Measurements from ENCODE around the gene USP25. TPM values are rescaled to one million over a fixed set of nuclear protein-coding genes. Genes with fewer than 3 reads are reported as not detected.

The USP25 gene
- total RNA-seq, 4 donors from 2014 or later, result 17.4 to 42.0 (median 27.5) TPM

DNA sequence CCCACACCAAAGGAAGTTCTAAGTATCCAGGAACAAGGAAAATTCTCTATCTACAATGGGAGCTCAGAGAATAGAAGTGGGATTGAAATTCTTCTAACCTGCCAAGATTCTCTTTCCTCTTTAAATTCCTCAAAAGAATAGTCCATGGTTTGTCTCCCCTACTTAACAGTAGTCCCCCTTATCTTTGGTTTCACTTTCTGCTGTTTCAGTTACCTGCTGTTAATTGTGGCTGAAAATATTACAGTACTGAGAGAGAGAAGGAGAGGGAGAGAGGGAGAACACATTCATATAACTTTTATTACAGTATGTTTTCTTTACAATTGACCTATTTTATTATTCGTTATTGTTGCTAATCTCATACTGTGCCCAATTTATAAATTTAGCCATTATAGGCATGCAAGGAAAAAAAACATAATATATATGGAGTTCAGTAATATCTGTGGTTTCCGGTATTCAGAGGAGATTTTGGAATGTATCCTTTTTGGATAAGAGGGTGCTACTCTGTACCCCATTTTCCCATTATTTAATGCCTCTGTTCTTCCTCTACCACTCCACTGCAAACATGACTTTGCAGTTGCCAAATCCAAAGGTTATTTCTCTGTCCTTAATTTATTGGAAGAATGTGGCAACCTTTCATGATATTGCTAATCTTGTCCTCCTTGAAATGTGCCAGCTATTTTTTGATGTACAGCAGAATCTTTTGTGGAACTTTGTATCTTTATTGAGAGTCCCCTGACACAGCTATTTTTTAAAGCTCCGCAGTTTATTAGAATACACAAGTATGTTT is 68.0 kb downstream of the USP25 start:
- TF ChIP-seq CTCF (IDR thresholded peaks at IDR 0.05) (no peak), POLR2A (IDR thresholded peaks at IDR 0.05) (no peak)
- WGBS, 2 donors, result 91 to 93% methylated on average over 3 of the region's 3 CpGs
- no peak for DNase-seq
- Histone ChIP-seq H3K4me3 (no peak overlapping the region), H3K4me1 (no peaks in the 10 kb centered on the region), H3K27me3 (no peaks in the 10 kb centered on the region), H3K9me3 (no peaks in the 10 kb centered on the region), H3K36me3 (peaks cover 0 to 12% (median 0%) of the 10 kb centered on the region in 3 donors), H3K27ac (no peak overlapping the region)
- intact Hi-C loops (cut with DNase I), result no loop called here

DNA sequence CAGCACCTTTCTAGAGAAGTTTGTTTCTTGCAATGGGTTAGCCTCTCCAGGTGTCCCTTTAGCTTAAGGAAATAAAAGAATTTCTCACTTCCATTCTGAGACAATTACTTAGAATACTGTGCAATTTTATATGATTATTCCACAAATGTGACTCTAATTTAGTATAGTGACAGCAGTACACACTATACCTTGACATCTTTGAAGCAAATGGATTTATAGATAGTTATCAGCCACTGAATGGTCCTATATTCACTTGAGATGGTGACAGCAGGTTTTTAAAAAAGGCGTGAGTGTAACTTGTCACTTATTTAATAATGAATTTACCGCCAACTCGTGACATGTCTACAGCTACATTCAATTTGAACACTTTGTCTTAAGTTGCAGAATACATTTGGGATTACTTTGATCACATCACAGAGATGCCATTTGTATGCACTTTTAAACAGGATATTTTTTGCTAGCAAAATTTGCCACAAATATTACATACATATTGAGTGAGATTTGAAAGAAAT is 71.6 kb downstream of the USP25 start:
- 96 to 97% methylated on average over 3 of the region's 3 CpGs for WGBS, 2 donors
- Histone ChIP-seq H3K27ac (no peak overlapping the region), H3K27me3 (no peaks in the 10 kb centered on the region), H3K9me3 (no peaks in the 10 kb centered on the region), H3K4me3 (no peak overlapping the region), H3K36me3 (peaks cover 0 to 17% (median 0%) of the 10 kb centered on the region in 3 donors), H3K4me1 (no peaks in the 10 kb centered on the region)
- intact Hi-C loops (cut with DNase I), result no loop called here
- TF ChIP-seq POLR2A (IDR thresholded peaks at IDR 0.05), result no peak
- no peak for TF ChIP-seq CTCF (IDR thresholded peaks at IDR 0.05)
- DNase-seq, result no peak

DNA sequence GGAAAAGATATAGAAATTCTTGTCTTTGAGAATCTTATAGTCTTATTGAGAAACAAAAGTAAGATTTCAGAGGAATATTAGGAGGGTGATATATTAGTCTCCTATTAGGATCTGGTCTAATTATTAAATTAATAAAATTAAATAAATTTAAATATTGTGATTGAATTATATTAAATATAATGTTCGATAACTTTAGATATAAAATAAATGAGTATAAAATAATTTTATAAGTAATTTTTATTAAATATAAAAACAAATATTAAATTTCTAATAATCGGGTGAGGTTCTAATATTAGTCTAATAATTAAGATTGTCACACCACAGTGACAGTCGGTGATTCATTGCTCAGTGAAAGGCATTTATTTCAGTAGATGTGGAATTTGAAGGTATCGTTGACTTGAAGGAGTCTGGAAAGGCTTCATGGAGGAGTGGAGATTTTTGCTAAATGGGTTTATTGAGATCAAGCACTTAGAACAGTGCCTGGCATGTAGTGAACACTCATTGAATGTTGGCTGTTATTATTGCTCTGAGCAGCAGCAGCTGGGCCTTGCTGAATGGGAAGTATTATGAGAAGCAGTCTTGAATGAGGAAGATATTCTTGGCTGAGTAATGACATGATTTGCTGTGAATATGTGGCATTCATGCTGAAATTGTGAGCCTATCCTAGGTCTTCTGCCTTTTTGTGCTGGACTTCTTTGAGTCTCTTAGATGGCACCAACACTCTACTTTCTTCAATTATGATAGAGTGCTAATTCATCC is 74.6 kb downstream of the USP25 start:
- no peaks in the 10 kb centered on the region for H3K4me1 ChIP-seq
- H3K4me3 ChIP-seq, result no peak overlapping the region
- peaks cover 0 to 25% (median 0%) of the 10 kb centered on the region in 3 donors for H3K36me3 ChIP-seq
- no peak for DNase-seq
- intact Hi-C loops (cut with DNase I), result no loop called here
- TF ChIP-seq CTCF (IDR thresholded peaks at IDR 0.05) (no peak), POLR2A (IDR thresholded peaks at IDR 0.05) (no peak)
- H3K27ac ChIP-seq, result no peak overlapping the region
- no peaks in the 10 kb centered on the region for H3K27me3 ChIP-seq
- H3K9me3 ChIP-seq, result no peaks in the 10 kb centered on the region
- 95 to 98% methylated on average over 4 of the region's 4 CpGs for WGBS, 2 donors

- H3K27me3 ChIP-seq, result no peaks in the 10 kb centered on the region
- intact Hi-C loops (cut with DNase I), result no loop called here
- H3K4me1 ChIP-seq, result no peaks in the 10 kb centered on the region
- no peak overlapping the region for H3K27ac ChIP-seq
- no peak for DNase-seq
- peaks cover 0 to 57% (median 0%) of the 10 kb centered on the region in 3 donors for H3K36me3 ChIP-seq
- no peaks in the 10 kb centered on the region for H3K9me3 ChIP-seq
- H3K4me3 ChIP-seq, result no peak overlapping the region
- 89 to 92% methylated on average over 7 of the region's 7 CpGs for WGBS, 2 donors
- TF ChIP-seq POLR2A (IDR thresholded peaks at IDR 0.05) (no peak), CTCF (IDR thresholded peaks at IDR 0.05) (no peak)
Measured at GRCh38 chr21:15809065-15809464, 79.3 kb downstream of the USP25 start.

GRCh38 chr21:15809818-15810217 is 80.0 kb downstream of the USP25 start:
- no peak for DNase-seq

More at GRCh38 chr21:15809818-15810217, 80.0 kb downstream of the USP25 start:
- no peaks in the 10 kb centered on the region for H3K27me3 ChIP-seq
- peaks cover 0 to 63% (median 0%) of the 10 kb centered on the region in 3 donors for H3K36me3 ChIP-seq
- WGBS, 2 donors, result 65 to 67% methylated on average over 3 of the region's 3 CpGs
- no peaks in the 10 kb centered on the region for H3K4me1 ChIP-seq
- no peak overlapping the region for H3K27ac ChIP-seq
- intact Hi-C loops (cut with DNase I), result no loop called here
- no peak for TF ChIP-seq POLR2A (IDR thresholded peaks at IDR 0.05)
- no peak for TF ChIP-seq CTCF (IDR thresholded peaks at IDR 0.05)
- no peak overlapping the region for H3K4me3 ChIP-seq
- no peaks in the 10 kb centered on the region for H3K9me3 ChIP-seq
